B cell (primary cell): ENCODE measurements around the gene TRPC6. TPM values are rescaled to one million over a fixed set of nuclear protein-coding genes. Genes with fewer than 3 reads are reported as not detected.
A peak's percentile ranks its signal among the peaks of the same experiment; 100 is the strongest.

Source experiments
- ATAC-seq: fragments of 200-7000 bp; cut with Tn5 transposase; one replicate; pipeline ENCODE4 v1.10.0; 2021; ENCODE audit warnings: low read depth, mild to moderate bottlenecking, moderate number of reproducible peaks, moderate library complexity
- CTCF ChIA-PET: fragments of 350-600 bp; sonication (Branson Sonifier 250); formaldehyde crosslinking; loops from one replicate; lab custom pipeline; 2021; ENCODE audit warnings: antibody characterized with exemption, inconsistent platforms; lab: Charles Lee
- POLR2A ChIA-PET: fragments of 350-600 bp; sonication (Branson Sonifier 250); formaldehyde crosslinking; loops from one replicate; lab custom pipeline; 2021; ENCODE audit warnings: antibody characterized with exemption; lab: Charles Lee
- DNase-seq: peaks from one replicate; pipeline ENCODE4 v3.0.0; 2013
- H2AFZ ChIP-seq: 2 replicates; pipeline ENCODE4 v1.6.1; 2012; ENCODE audit warnings: mild to moderate bottlenecking, low read depth, low read length; ENCODE audit not compliant: insufficient read depth, poor library complexity, severe bottlenecking
- H3K27ac ChIP-seq, 2 donors: 1 replicate in 1 of 2; 2 replicates in 1 of 2; pipeline ENCODE4 v1.5.1; 2012 to 2013; ENCODE audit warnings: low read length in 2 of 2, mild to moderate bottlenecking in 2 of 2, moderate library complexity in 1 of 2
- H3K27me3 ChIP-seq, 4 experiments: fragments of 200-600 bp in 1 of 4; sonication (generic) in 1 of 4; replicated peaks in 1 of 4; 1 replicate in 2 of 4; 2 replicates in 2 of 4; pipeline versions ENCODE4 v1.6.1 to v1.7.0; 2013 to 2016; ENCODE audit warnings: low read length in 3 of 4, mild to moderate bottlenecking in 2 of 4, mixed read lengths in 1 of 4, moderate library complexity in 1 of 4; ENCODE audit not compliant: insufficient read depth in 4 of 4, control insufficient read depth in 3 of 4; ENCODE audit errors: control extremely low read depth in 1 of 4
- H3K36me3 ChIP-seq, 2 experiments: replicated peaks in 1 of 2; 1 replicate in 1 of 2; 2 replicates in 1 of 2; pipeline versions ENCODE4 v1.6.1 to v1.7.1; 2013; ENCODE audit warnings: low read length in 1 of 2; ENCODE audit not compliant: insufficient read depth in 2 of 2, control insufficient read depth in 1 of 2; ENCODE audit errors: control extremely low read depth in 1 of 2, extremely low read depth in 1 of 2
- H3K4me1 ChIP-seq, 2 donors: fragments of 200-600 bp in 1 of 2; sonication (generic) in 1 of 2; 1 replicate in 1 of 2; 2 replicates in 1 of 2; pipeline versions ENCODE4 v1.5.1 to v1.6.1; 2013 to 2017; ENCODE audit warnings: low read length in 2 of 2; ENCODE audit not compliant: control insufficient read depth in 2 of 2, insufficient read depth in 2 of 2
- H3K4me2 ChIP-seq: replicated peaks from 2 replicates; pipeline ENCODE3; 2012; ENCODE audit warnings: mild to moderate bottlenecking, low read depth, low read length; ENCODE audit not compliant: poor library complexity, severe bottlenecking
- H3K4me3 ChIP-seq, 5 experiments: fragments of 200-600 bp in 1 of 5; sonication (generic) in 1 of 5; 1 replicate in 3 of 5; 2 replicates in 2 of 5; pipeline versions ENCODE4 v1.5.1 to v1.7.0; 2011 to 2016; ENCODE audit warnings: low read length in 4 of 5, mild to moderate bottlenecking in 4 of 5, low read depth in 2 of 5, control low read depth in 1 of 5, moderate library complexity in 1 of 5; ENCODE audit not compliant: insufficient read depth in 1 of 5; ENCODE audit errors: control extremely low read depth in 1 of 5, extremely low read depth in 1 of 5
- H3K79me2 ChIP-seq: fragments of 200-600 bp; sonication (generic); one replicate; pipeline ENCODE4 v1.6.0; 2016; ENCODE audit warnings: low read length; ENCODE audit not compliant: control insufficient read depth, insufficient read depth
- H3K9ac ChIP-seq: fragments of 200-600 bp; sonication (generic); 2 replicates; pipeline ENCODE4 v1.6.1; 2017; ENCODE audit warnings: mild to moderate bottlenecking, low read length, moderate library complexity
- H3K9me3 ChIP-seq, 3 donors: one replicate each; pipeline versions ENCODE4 v1.6.1 to v1.7.1; 2013; ENCODE audit warnings: low read length in 2 of 3; ENCODE audit not compliant: control insufficient read depth in 2 of 3, insufficient read depth in 1 of 3; ENCODE audit errors: control extremely low read depth in 1 of 3
- H4K20me1 ChIP-seq: 2 replicates; pipeline ENCODE4 v1.6.0; 2012; ENCODE audit warnings: mild to moderate bottlenecking, low read length; ENCODE audit not compliant: insufficient read depth, control insufficient read depth, poor library complexity, severe bottlenecking
- H3K27ac Mint-ChIP-seq: one replicate; pipeline ENCODE4 v1.8.0; 2021; ENCODE audit warnings: mixed read lengths
- H3K27me3 Mint-ChIP-seq: one replicate; pipeline ENCODE4 v1.8.0; 2021; ENCODE audit warnings: mixed read lengths
- H3K4me1 Mint-ChIP-seq: one replicate; pipeline ENCODE4 v1.8.0; 2021; ENCODE audit warnings: mixed read lengths
- H3K4me3 Mint-ChIP-seq: one replicate; pipeline ENCODE4 v1.8.0; 2021; ENCODE audit warnings: mixed read lengths
- H3K9me3 Mint-ChIP-seq: one replicate; pipeline ENCODE4 v1.8.0; 2022; ENCODE audit warnings: mixed read lengths; ENCODE audit not compliant: insufficient read depth
- EZH2 ChIP-seq: IDR thresholded peaks from 2 replicates; pipeline ENCODE4 v1.6.1; 2012; ENCODE audit warnings: borderline replicate concordance, low read depth, mild to moderate bottlenecking, moderate library complexity, low read length; ENCODE audit not compliant: insufficient read depth, poor library complexity, severe bottlenecking
- WGBS: methylation state at CpG from one replicate; pipeline ENCODE4 v1.1.5; 2013; ENCODE audit warnings: missing lambda C conversion rate; ENCODE audit not compliant: insufficient coverage; 5-methylcytosine and 5-hydroxymethylcytosine counted together
- intact Hi-C: fragments of 100-400 bp; cut with micrococcal nuclease; formaldehyde crosslinking; loops from one replicate; pipeline ENCODE4 v1.10.0; 2022
- polyA plus RNA-seq: library from polyadenylated mRNA; depleted of rRNA; stranded (reverse); fragments of >200 nt; gene quantifications from 2 replicates; pipeline ENCODE4 v1.2.3, GENCODE V29; 2012
- total RNA-seq, 2 donors: library from RNA; stranded (reverse); fragments of 120-200 nt in 1 of 2; gene quantifications; 1 replicate in 1 of 2; 2 replicates in 1 of 2; pipeline versions ENCODE4 v1.2.3 to v1.2.4, GENCODE V29; 2013 to 2022
- TF ChIP-seq, protein P1 (sequence below): fragments of 200-600 bp; IDR thresholded peaks from one replicate; pipeline ENCODE4 v1.8.0; 2022; ENCODE audit warnings: antibody characterized with exemption, mild to moderate bottlenecking

Gene TRPC6
- total and polyA plus RNA-seq, 2 donors (not counting 1 experiment from before 2014, with no cell fraction given), result 0.01 TPM; not detected in 1

DNA sequence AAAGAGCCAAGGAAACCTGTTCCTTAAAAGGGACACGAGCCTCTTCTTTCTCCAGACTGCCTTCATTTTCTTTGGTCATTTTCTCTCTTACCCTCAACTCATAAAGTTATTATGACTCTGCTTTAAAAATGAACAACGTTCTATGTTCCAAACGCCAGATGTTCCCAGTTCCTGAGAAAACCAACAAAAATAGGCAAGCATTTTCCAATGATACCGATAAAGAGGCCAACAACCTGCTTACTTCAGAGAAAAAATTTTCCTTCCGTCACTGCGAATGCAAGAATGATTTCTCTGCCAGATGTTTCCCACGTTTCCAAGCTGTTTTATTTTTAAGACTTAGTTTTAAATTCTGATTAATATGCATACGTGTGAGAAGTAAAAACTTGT, 315 bp upstream of the TRPC6 start:
- H3K4me2 ChIP-seq, result no peak overlapping the region

DNA sequence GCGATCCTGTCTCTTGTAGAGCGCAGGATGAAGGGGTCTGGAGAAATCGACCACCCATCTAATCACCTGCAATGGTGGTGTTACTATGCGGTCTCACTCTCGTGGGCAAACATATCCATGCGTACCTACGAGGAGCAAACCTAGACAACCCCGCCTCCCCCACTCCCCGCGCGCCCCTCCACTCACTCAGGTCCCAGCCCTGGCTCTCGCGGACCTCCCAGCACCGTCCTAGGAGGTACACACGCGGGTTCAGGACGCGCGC, 887 bp downstream of the TRPC6 start:
- Histone ChIP-seq H3K4me3 (peak overlapping the region in 1 of 5 experiments; percentile 3), H3K9me3 (peaks cover 0 to 19% (median 0%) of the 10 kb centered on the region in 3 donors), H3K27me3 (peaks cover 0 to 26% (median 7%) of the 10 kb centered on the region in 4 experiments), H3K79me2 (no peaks in the 10 kb centered on the region), H3K4me1 (peaks cover 0 to 4% of the 10 kb centered on the region in 2 donors), H3K36me3 (no peaks in the 10 kb centered on the region), H3K4me2 (peak overlapping the region; percentile 26), H2AFZ (no peak overlapping the region), H3K27ac (no peak overlapping the region), H4K20me1 (no peaks in the 10 kb centered on the region), H3K9ac (no peak overlapping the region)
- WGBS, result 17% methylated on average over 19 of the region's 19 CpGs
- Mint-ChIP-seq H3K4me1 (no peaks in the 10 kb centered on the region), H3K27ac (no peak overlapping the region), H3K9me3 (peaks cover 5% of the 10 kb centered on the region), H3K4me3 (no peak overlapping the region), H3K27me3 (peaks cover 22% of the 10 kb centered on the region)
- ATAC-seq (no peak), DNase-seq (no peak)
- intact Hi-C loops, result no loop called here
- CTCF ChIA-PET, result no interaction called here
- TF ChIP-seq EZH2, result no peak
- TF ChIP-seq, protein P1, sequence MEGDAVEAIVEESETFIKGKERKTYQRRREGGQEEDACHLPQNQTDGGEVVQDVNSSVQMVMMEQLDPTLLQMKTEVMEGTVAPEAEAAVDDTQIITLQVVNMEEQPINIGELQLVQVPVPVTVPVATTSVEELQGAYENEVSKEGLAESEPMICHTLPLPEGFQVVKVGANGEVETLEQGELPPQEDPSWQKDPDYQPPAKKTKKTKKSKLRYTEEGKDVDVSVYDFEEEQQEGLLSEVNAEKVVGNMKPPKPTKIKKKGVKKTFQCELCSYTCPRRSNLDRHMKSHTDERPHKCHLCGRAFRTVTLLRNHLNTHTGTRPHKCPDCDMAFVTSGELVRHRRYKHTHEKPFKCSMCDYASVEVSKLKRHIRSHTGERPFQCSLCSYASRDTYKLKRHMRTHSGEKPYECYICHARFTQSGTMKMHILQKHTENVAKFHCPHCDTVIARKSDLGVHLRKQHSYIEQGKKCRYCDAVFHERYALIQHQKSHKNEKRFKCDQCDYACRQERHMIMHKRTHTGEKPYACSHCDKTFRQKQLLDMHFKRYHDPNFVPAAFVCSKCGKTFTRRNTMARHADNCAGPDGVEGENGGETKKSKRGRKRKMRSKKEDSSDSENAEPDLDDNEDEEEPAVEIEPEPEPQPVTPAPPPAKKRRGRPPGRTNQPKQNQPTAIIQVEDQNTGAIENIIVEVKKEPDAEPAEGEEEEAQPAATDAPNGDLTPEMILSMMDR, result no peak
- POLR2A ChIA-PET, result no interaction called here

More for the DNA sequence above, 315 bp upstream of the TRPC6 start:
- ChIA-PET CTCF (no interaction called here), POLR2A (no interaction called here)
- H3K27me3 ChIP-seq, result peaks cover 0 to 26% (median 7%) of the 10 kb centered on the region in 4 experiments
- H3K27me3 Mint-ChIP-seq, result peaks cover 22% of the 10 kb centered on the region
- H2AFZ ChIP-seq, result no peak overlapping the region
- no peaks in the 10 kb centered on the region for H3K36me3 ChIP-seq
- H3K27ac Mint-ChIP-seq, result no peak overlapping the region
- 34% methylated on average over 4 of the region's 8 CpGs for WGBS
- H3K9me3 ChIP-seq, result peaks cover 0 to 19% (median 0%) of the 10 kb centered on the region in 3 donors
- H3K4me1 ChIP-seq, result peaks cover 0 to 4% of the 10 kb centered on the region in 2 donors
- no peak overlapping the region for H3K4me3 Mint-ChIP-seq
- no peak overlapping the region for H3K9ac ChIP-seq
- H3K9me3 Mint-ChIP-seq, result peaks cover 5% of the 10 kb centered on the region
- H3K4me1 Mint-ChIP-seq, result no peaks in the 10 kb centered on the region
- DNase-seq, result no peak
- no peak overlapping the region for H3K27ac ChIP-seq
- intact Hi-C loops, result no loop called here
- no peak for ATAC-seq
- H4K20me1 ChIP-seq, result no peaks in the 10 kb centered on the region
- no peaks in the 10 kb centered on the region for H3K79me2 ChIP-seq
- H3K4me3 ChIP-seq, result no peak overlapping the region
- TF ChIP-seq, protein P1, result no peak
- no peak for TF ChIP-seq EZH2
